Coronary artery (tissue), 2 donors: ENCODE results near the gene VSNL1.

Experiments used
- DNase-seq: peaks from one replicate; pipeline ENCODE4 v3.0.0-alpha.2; 2017; ENCODE audit warnings: low spot score
- H3K27ac ChIP-seq, 2 donors: fragments of 200-600 bp; sonication (generic); one replicate each; pipeline ENCODE4 v1.5.1; 2016 to 2019
- H3K4me3 ChIP-seq: fragments of 200-600 bp; sonication (generic); 2 replicates; pipeline ENCODE4 v1.5.1; 2016; ENCODE audit warnings: mild to moderate bottlenecking, moderate library complexity
- TF ChIP-seq, protein P1 (sequence below): fragments of 200-600 bp; sonication (generic); IDR thresholded peaks from one replicate; pipeline ENCODE4 v1.5.1; 2019; ENCODE audit warnings: antibody characterized with exemption

Gene VSNL1

DNA sequence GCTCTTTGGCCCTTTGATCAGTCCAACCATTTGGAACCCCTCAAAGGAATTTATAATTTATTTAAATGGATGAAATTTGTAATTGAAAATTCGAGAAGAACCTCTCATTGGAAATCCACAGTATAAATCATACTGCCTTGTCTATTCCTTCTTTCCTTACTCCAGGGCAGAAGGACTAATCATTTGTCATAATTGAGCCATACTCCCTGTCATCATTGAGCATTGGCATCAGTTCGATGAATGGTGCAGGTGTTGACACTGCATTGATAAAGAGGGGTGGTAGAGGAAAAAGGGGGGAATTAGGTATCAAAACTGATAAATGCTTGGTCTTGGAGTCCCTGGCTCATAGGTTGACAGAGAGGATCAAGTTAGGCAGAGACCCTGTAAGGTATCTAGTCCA lies 2.0 kb downstream of the VSNL1 start:
- no peak overlapping the region for H3K27ac ChIP-seq
- no peak for DNase-seq
- TF ChIP-seq, protein P1, sequence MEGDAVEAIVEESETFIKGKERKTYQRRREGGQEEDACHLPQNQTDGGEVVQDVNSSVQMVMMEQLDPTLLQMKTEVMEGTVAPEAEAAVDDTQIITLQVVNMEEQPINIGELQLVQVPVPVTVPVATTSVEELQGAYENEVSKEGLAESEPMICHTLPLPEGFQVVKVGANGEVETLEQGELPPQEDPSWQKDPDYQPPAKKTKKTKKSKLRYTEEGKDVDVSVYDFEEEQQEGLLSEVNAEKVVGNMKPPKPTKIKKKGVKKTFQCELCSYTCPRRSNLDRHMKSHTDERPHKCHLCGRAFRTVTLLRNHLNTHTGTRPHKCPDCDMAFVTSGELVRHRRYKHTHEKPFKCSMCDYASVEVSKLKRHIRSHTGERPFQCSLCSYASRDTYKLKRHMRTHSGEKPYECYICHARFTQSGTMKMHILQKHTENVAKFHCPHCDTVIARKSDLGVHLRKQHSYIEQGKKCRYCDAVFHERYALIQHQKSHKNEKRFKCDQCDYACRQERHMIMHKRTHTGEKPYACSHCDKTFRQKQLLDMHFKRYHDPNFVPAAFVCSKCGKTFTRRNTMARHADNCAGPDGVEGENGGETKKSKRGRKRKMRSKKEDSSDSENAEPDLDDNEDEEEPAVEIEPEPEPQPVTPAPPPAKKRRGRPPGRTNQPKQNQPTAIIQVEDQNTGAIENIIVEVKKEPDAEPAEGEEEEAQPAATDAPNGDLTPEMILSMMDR, result no peak
- no peak overlapping the region for H3K4me3 ChIP-seq

DNA sequence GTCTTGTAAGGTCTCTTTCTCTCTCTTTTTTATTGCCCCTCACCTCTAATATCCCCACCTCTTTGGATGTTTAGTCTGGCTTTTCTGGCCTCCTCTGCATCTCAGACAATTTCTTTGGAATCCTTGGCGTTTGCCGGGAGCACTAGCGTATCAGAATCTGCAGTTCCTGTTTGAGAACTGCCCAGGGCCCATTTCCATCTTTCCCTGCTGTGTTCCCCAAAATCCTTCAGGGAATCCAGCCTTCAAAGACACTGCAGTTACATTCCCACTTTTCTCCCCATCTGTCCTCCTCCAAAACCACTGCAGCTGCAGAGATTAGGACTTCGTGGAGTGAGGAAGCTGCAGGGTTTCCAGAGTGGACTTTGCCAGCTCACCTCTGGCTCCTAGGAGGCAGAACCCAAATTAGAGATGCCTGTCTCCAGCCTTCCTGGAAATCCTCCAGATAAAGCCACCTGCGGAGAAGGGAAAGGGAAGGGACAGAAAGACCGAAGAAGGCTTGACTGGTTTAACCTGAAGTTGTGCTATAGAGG lies 2.7 kb downstream of the VSNL1 start:
- TF ChIP-seq, protein P1, result no peak
- Histone ChIP-seq H3K4me3 (no peak overlapping the region), H3K27ac (no peak overlapping the region)
- no peak for DNase-seq

DNA sequence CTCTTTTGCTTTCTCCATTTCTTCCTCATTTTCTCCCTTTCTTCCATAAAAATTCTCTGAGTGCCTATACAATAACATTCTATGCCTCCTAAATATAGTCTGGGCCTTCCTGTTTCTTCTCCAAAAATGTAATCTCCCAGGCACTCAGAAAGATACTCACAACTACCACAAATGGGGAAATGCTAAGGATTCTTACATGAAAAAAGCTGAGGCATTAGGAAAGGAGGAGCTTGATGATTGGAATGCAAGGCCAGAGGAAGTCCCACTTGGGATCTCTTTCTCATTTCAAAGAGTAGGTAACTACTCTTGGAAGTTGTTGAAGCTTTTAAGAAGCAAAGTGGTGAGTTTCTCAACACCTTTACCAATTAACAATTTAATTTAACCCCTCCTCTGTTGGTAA lies 3.4 kb downstream of the VSNL1 start:
- no peak overlapping the region for H3K27ac ChIP-seq
- DNase-seq, result no peak
- TF ChIP-seq, protein P1, result no peak
- H3K4me3 ChIP-seq, result no peak overlapping the region

DNA sequence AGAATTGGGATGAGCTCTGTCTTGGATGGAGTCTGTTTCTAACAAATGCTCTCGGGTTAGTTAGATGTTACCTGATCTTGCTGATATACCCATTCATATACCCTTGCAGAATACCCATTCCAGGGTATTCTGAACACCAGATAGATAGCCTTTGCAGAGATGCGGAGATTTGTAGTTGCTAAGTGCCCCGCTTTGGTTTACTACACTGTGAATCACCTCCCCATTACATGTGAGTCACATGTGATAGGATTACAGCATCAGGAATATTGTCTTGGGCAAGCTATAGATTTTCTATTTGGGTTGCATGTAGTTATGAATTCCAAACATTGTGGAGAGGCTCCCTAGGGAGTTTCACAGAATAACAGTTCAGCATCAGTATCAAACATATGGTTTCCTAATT lies 3.8 kb downstream of the VSNL1 start:
- TF ChIP-seq, protein P1, result no peak
- Histone ChIP-seq H3K4me3 (no peak overlapping the region), H3K27ac (no peak overlapping the region)
- no peak for DNase-seq

DNA sequence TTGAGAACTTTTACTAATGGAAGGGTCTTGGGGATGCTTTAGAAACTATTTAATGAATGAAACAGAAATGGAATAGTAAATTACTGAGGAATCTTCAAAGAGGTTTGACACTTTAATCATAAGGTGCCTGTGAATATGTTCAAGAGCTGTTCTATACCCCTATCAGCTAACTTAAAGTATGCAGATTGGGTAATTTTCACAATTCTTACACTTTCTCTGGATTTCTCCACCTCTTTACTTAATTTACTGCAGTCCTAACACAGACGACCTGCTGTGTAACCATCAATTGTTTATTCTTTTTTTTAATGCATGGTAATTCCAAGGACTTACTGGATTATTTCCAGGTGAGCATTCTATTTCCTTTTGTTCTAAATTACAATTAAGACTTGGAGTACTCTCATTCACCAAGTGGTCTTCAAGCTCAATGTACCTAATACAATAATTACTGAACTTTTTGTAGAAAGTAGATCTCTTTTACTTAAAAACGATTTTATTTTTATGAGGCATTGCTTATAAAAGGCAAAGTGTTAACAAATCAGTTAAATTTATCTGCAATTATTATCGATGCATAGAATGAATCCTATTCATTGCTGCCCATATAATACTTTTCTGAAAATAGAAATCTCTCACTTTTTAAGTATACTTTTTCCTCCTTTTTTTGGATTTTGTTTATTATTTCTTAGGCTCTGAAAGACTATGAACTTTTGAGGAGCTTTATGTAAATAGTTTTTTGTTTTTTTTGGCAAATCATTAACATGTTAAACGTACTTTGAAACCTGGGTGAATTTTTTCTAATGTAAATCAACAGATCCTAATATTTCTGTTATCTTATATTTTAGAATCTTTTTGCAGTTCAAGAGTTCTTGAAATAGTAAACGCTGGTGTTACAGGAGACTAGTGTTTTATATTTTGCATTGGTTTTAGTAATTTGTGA lies 5.5 kb downstream of the VSNL1 start:
- no peak for DNase-seq
- TF ChIP-seq, protein P1, result no peak
- Histone ChIP-seq H3K27ac (no peak overlapping the region), H3K4me3 (no peak overlapping the region)

DNA sequence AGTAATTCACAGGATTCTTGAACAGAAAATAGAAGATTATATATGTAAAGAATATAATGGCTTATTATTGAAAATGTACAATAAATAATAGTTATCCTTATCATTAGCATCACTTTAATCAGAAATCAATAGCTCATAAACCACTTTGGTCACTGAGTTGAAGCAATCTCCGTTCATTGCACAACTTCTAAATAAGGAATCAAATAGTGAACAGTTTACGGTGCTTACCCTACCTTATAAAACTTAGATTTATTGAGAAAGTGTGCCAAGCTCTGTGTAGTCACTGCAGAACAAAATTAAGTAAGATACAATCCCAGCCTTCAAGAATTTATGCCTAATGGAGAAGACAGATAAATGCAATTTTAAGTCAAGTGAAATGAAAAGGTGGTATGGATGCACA lies 6.7 kb downstream of the VSNL1 start:
- H3K4me3 ChIP-seq, result no peak overlapping the region
- TF ChIP-seq, protein P1, result no peak
- DNase-seq, result no peak
- no peak overlapping the region for H3K27ac ChIP-seq

DNA sequence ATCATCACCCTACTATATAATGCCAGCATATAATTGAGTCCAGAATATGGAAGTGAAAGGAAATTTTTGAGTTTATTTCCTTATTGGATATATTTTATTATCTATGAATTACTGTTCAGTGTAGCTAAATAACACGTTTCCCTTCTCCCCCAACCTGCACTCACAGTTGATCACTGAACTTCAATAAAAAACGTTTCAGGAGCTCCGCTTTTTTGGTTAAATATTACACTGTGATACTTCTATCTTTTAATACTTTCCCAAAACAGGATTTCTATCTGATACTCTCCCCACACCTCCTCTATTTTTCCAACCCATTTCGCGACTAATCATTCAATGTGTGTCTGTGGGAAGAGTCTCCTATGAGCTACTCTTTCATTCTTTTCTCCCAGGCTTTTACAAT lies 7.2 kb downstream of the VSNL1 start:
- H3K4me3 ChIP-seq, result no peak overlapping the region
- no peak for DNase-seq
- TF ChIP-seq, protein P1, result no peak
- no peak overlapping the region for H3K27ac ChIP-seq
